Caco-2 (cell line): ENCODE results near the gene STOML2. TPM values are rescaled to one million over a fixed set of nuclear protein-coding genes. Genes with fewer than 3 reads are reported as not detected.

Experiments used
- BruUV-seq: library from RNA; stranded (reverse); fragments of 400-500 nt; replicated peaks from 2 replicates; lab custom pipeline; 2021; lab: Mats Ljungman, UMichigan
- CTCF ChIA-PET: fragments of 300-600 bp; sonication (Branson Sonifier 250); formaldehyde crosslinking; loops from one replicate; lab custom pipeline; 2022; ENCODE audit warnings: antibody characterized with exemption; lab: Charles Lee
- POLR2A ChIA-PET: fragments of 300-600 bp; sonication (Branson Sonifier 250); formaldehyde crosslinking; loops from one replicate; lab custom pipeline; 2022; ENCODE audit warnings: antibody characterized with exemption; lab: Charles Lee
- DNase-seq, 2 experiments: peaks; one replicate each; pipeline versions ENCODE4 v3.0.0 to v3.0.0-alpha.2; 2020 to 2022
- H3K27me3 ChIP-seq: replicated peaks from 2 replicates; pipeline ENCODE4 v1.6.0; 2011; ENCODE audit warnings: low read length; ENCODE audit not compliant: control insufficient read depth, insufficient read depth
- H3K36me3 ChIP-seq: 2 replicates; pipeline ENCODE4 v1.5.1; 2011; ENCODE audit warnings: low read length; ENCODE audit not compliant: control insufficient read depth, insufficient read depth
- H3K4me1 ChIP-seq: fragments of 250-450 bp; sonication (Bioruptor Pico); 2 replicates; pipeline ENCODE4 v1.5.1; 2020; ENCODE audit warnings: mild to moderate bottlenecking
- H3K4me3 ChIP-seq: 2 replicates; pipeline ENCODE4 v1.5.1; 2011; ENCODE audit warnings: low read depth, mild to moderate bottlenecking, control low read depth, low read length
- H3K9me3 ChIP-seq: fragments of 250-450 bp; sonication (Bioruptor Pico); 2 replicates; pipeline ENCODE4 v1.5.1; 2020; ENCODE audit warnings: mild to moderate bottlenecking, moderate library complexity
- H3K27ac Mint-ChIP-seq: one replicate; pipeline ENCODE4 v1.8.0; 2022; ENCODE audit warnings: mixed read lengths; ENCODE audit not compliant: unreplicated experiment
- H3K27me3 Mint-ChIP-seq: one replicate; pipeline ENCODE4 v1.8.0; 2022; ENCODE audit warnings: mixed read lengths; ENCODE audit not compliant: insufficient read depth, unreplicated experiment
- H3K36me3 Mint-ChIP-seq: one replicate; pipeline ENCODE4 v1.8.0; 2022; ENCODE audit warnings: mild to moderate bottlenecking, mixed read lengths; ENCODE audit not compliant: insufficient read depth, unreplicated experiment
- H3K4me1 Mint-ChIP-seq: one replicate; pipeline ENCODE4 v1.8.0; 2022; ENCODE audit warnings: low read depth, mixed read lengths; ENCODE audit not compliant: unreplicated experiment
- H3K4me3 Mint-ChIP-seq: one replicate; pipeline ENCODE4 v1.8.0; 2022; ENCODE audit warnings: mild to moderate bottlenecking, moderate library complexity, mixed read lengths; ENCODE audit not compliant: unreplicated experiment
- H3K9me3 Mint-ChIP-seq: one replicate; pipeline ENCODE4 v1.8.0; 2022; ENCODE audit warnings: mixed read lengths; ENCODE audit not compliant: unreplicated experiment
- intact Hi-C: fragments of 100-400 bp; cut with micrococcal nuclease; formaldehyde crosslinking; loops from one replicate; pipeline ENCODE4 v1.10.0; 2022; ENCODE audit not compliant: unreplicated experiment
- total RNA-seq: library from RNA; stranded (reverse); gene quantifications from 2 replicates; pipeline ENCODE4 v1.2.3, GENCODE V29; 2022
- TF ChIP-seq, protein P1 (sequence below), 2 experiments: fragments of 200-600 bp in 1 of 2; IDR thresholded peaks; 1 replicate in 1 of 2; 2 replicates in 1 of 2; pipeline versions ENCODE4 v1.5.1 to v1.8.0; 2011 to 2022; ENCODE audit warnings: antibody characterized with exemption in 1 of 2, control low read depth in 1 of 2, inconsistent platforms in 1 of 2, low read depth in 1 of 2, low read length in 1 of 2, mild to moderate bottlenecking in 1 of 2, moderate library complexity in 1 of 2; ENCODE audit not compliant: insufficient read depth in 1 of 2, severe bottlenecking in 1 of 2, unreplicated experiment in 1 of 2

The STOML2 gene
- total RNA-seq, 1 experiment from 2014 or later: 235 TPM

DNA sequence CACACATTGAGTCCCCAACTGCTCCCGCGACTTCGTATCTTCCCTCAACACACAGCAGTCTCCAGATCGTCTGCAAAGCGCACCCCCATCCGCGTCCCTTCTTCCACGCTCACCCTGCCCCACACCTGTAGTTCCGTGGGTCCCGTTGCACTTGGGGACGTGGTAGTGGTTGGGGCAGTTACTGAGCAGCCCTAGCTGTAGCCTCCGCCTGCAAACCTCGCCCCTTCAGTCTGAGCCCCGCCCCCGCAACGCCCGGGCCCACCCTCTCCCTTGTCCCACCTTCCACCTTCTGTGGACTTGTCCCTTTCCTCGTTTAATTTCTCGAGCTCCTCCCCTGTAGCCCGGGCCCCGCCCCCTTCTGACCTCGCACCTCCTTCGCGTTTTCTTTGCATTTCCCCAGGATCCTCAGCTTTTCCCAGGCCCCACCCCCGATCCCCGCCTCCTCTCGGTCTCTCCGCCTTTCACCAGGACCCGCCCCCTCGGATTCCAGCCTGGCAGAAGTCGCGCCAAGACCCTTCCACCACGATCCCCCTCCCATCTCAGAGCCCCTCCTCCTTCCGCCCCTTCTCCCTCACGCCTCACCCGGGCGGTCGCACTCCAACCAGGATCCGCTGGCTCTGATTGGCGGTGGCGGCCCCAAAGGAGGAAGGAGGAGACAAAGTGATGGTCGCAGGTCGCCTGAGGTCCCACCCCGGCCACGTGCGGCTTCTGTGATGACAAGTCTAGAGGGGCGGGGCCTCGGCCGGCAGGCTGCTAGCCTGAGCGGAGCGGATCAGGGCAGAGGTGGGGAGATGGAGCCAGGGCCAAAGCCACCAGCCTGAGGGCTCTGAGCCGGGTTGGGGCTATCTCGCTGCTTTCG, 13.0 kb upstream of the STOML2 start, which contains the start of gene ATOSB:
Gene ATOSB, minus strand, starts transcription at position 183 of the 859 bp plus-strand sequence. CDS start 7,588 bp downstream, outside the sequence.
- Mint-ChIP-seq H3K36me3 (peaks cover 23% of the 10 kb centered on the region), H3K9me3 (no peaks in the 10 kb centered on the region), H3K4me3 (peak within 1 kb of the TSS; percentile 91), H3K27me3 (no peaks in the 10 kb centered on the region), H3K27ac (peak within 1 kb of the TSS; percentile 68), H3K4me1 (peaks cover 22% of the 10 kb centered on the region)
- Histone ChIP-seq H3K4me1 (peaks cover 25% of the 10 kb centered on the region), H3K4me3 (peak within 1 kb of the TSS; percentile 92), H3K9me3 (no peaks in the 10 kb centered on the region), H3K36me3 (no peaks in the 10 kb centered on the region), H3K27me3 (no peaks in the 10 kb centered on the region)
- peak; percentile 98 to 99 for DNase-seq
- CTCF ChIA-PET: interaction anchor here (0.6 to 3.0 kb wide), 14 partner anchors 10 to 478 kb away, joined by 3 to 54 read pairs (median 4); partner anchors contain the start of genes SIGMAR1, STOML2, UNC13B and VCP
- POLR2A ChIA-PET: interaction anchor here (0.5 to 3.3 kb wide), 8 partner anchors 13 to 143 kb away, joined by 3 to 26 read pairs (median 6); partner anchors contain the start of genes FANCG, PIGO, STOML2 and UNC13B
- intact Hi-C loops: loop anchor here (1.0 to 10.0 kb wide), 7 partner anchors 13 to 619 kb away; partner anchors contain the start of genes CREB3, STOML2 and TLN1
- TF ChIP-seq, protein P1, sequence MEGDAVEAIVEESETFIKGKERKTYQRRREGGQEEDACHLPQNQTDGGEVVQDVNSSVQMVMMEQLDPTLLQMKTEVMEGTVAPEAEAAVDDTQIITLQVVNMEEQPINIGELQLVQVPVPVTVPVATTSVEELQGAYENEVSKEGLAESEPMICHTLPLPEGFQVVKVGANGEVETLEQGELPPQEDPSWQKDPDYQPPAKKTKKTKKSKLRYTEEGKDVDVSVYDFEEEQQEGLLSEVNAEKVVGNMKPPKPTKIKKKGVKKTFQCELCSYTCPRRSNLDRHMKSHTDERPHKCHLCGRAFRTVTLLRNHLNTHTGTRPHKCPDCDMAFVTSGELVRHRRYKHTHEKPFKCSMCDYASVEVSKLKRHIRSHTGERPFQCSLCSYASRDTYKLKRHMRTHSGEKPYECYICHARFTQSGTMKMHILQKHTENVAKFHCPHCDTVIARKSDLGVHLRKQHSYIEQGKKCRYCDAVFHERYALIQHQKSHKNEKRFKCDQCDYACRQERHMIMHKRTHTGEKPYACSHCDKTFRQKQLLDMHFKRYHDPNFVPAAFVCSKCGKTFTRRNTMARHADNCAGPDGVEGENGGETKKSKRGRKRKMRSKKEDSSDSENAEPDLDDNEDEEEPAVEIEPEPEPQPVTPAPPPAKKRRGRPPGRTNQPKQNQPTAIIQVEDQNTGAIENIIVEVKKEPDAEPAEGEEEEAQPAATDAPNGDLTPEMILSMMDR (IDR thresholded peaks at IDR 0.05; ENCODE audit: insufficient read depth in 1 of 2, low read depth in 1 of 2, low read length in 1 of 2, severe bottlenecking in 1 of 2, unreplicated experiment in 1 of 2): no peak
- no TSS peak for BruUV-seq

GRCh38 chr9:35114840-35115628, 12.1 kb upstream of the STOML2 start:
- Mint-ChIP-seq H3K4me3 (peak overlapping the region; percentile 91), H3K36me3 (peaks cover 23% of the 10 kb centered on the region), H3K4me1 (peaks cover 27% of the 10 kb centered on the region), H3K9me3 (no peaks in the 10 kb centered on the region), H3K27me3 (no peaks in the 10 kb centered on the region), H3K27ac (peak overlapping the region; percentile 68)
- CTCF ChIA-PET: interaction anchor here (0.6 to 3.0 kb wide), 13 partner anchors 9 to 477 kb away, joined by 3 to 54 read pairs (median 5); partner anchors contain the start of genes SIGMAR1, STOML2, UNC13B and VCP
- intact Hi-C loops: loop anchor here (1.0 to 10.0 kb wide), 4 partner anchors 12 to 620 kb away; partner anchors contain the start of genes CREB3, STOML2 and TLN1
- Histone ChIP-seq H3K27me3 (no peaks in the 10 kb centered on the region), H3K4me3 (peak overlapping the region; percentile 92), H3K4me1 (peaks cover 32% of the 10 kb centered on the region), H3K9me3 (no peaks in the 10 kb centered on the region), H3K36me3 (no peaks in the 10 kb centered on the region)
- POLR2A ChIA-PET: interaction anchor here (0.5 to 3.3 kb wide), 8 partner anchors 12 to 144 kb away, joined by 3 to 26 read pairs (median 6); partner anchors contain the start of genes FANCG, PIGO, STOML2 and UNC13B
- peak in 1 of 2 experiments; percentile 41 for DNase-seq
- BruUV-seq: no TSS peak
- TF ChIP-seq, protein P1 (IDR thresholded peaks at IDR 0.05; ENCODE audit: insufficient read depth in 1 of 2, low read depth in 1 of 2, low read length in 1 of 2, severe bottlenecking in 1 of 2, unreplicated experiment in 1 of 2): no peak
